GM19463 (cell line): ENCODE data around the gene SLC36A3.
"Not testable (repeated sequence)": the region's sequence is repeated elsewhere in the genome, so short reads cannot be mapped to it uniquely, and the experiment has no call there.

Source experiments
- ATAC-seq: cut with Tn5 transposase; IDR thresholded peaks from one replicate; pipeline ENCODE4 v1.9.1; 2021; ENCODE audit warnings: mild to moderate bottlenecking, moderate library complexity; ENCODE audit not compliant: unreplicated experiment

The SLC36A3 gene

DNA sequence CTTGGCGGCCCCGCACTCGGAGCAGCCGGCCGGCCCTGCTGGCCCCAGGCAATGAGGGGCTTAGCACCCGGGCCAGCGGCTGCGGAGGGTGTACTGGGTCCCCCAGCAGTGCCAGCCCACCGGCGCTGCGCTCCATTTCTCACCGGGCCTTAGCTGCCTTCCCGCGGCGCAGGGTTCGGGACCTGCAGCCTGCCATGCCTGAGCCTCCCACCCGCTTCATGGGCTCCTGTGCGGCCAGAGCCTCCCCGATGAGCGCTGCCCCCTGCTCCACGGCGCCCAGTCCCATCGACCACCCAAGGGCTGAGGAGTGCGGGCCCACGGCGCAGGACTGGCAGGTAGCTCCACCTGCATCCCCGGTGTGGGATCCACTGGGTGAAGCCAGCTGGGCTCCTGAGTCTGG is 5.7 kb upstream of the SLC36A3 start:
- not testable (repeated sequence) for ATAC-seq

- no peak for ATAC-seq
Measured at GRCh38 chr5:151298063-151298855, 5.3 kb downstream of the SLC36A3 start.

DNA sequence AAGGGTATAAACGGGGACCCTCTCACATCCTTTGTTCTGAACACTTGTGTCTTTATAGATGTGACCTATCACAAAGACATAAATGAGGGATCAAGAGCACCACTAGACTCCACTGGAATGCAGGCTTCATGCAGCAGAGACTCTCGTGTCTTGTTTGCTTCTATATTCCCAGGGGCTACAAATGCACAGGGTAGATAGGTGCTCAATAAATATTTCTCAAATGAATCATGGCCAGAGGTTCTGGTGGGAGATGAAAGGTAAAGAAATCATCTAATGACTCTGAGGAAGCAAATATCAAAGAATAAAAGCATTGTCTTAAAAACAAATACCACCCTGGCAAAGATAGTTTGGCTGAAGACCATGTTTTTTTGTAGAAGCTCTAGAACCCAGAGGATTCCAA is 6.6 kb downstream of the SLC36A3 start:
- ATAC-seq = no peak

GRCh38 chr5:151296478-151296830 is 7.1 kb downstream of the SLC36A3 start:
- ATAC-seq = no peak

DNA sequence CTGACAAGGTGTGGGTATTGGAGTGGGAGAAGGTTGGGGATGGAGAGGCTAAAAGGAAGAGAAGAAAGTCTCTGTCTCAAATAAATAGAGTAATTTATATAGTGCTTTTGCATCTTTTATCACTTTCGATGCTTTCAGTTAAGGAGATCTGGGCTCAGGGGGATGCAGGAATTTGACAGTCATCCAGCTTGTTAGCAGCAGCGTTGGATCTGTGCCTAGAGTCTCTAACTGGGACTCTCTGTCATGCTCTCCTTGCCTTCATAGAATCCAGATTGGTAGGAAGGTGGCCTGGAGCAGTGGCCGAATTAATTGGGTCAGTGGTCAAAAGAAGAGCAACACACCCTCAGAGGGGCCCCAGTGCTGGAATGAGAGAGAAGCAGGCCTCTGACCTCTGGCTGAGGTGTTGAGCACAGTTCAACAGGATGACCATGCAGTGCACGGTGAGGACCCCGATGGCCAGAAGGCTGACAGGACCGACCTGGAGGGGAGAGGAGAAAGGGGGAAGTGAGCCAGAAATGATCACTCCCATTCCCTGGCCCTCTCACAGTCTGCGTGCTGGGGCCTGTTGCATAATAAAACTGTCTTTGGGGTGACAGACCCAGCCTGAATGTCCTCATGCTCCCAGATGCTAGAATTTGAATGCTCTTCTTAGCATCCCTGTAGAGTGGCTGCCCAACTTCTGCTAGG is 7.6 kb downstream of the SLC36A3 start:
- no peak for ATAC-seq

GRCh38 chr5:151295138-151295537 is 8.4 kb downstream of the SLC36A3 start:
- no peak for ATAC-seq

DNA sequence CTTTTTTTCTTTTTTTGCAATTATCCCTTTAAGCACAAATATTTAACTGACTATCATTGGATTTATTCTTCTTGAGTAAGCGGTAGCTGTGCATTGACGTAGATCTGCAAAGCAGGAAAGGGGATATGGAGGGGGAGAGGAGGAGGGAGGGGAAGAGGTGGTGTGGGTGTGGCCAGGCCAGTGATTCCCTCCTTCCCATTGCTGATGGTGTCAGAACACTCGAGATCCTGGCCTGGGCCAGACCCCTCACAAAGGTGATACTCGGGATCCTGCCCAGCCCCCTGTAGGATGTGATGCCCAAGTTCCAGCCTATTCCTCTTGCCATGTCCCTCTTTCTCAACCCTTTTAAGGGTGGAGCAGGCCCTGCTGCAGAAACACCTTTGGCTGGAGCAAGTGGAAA is 9.9 kb downstream of the SLC36A3 start:
- ATAC-seq = no peak

GRCh38 chr5:151288180-151288579 is 15.4 kb downstream of the SLC36A3 start:
- ATAC-seq = no peak

GRCh38 chr5:151286246-151286645 is 17.3 kb downstream of the SLC36A3 start:
- no peak for ATAC-seq

GRCh38 chr5:151285683-151286082 is 17.9 kb downstream of the SLC36A3 start:
- ATAC-seq = no peak

DNA sequence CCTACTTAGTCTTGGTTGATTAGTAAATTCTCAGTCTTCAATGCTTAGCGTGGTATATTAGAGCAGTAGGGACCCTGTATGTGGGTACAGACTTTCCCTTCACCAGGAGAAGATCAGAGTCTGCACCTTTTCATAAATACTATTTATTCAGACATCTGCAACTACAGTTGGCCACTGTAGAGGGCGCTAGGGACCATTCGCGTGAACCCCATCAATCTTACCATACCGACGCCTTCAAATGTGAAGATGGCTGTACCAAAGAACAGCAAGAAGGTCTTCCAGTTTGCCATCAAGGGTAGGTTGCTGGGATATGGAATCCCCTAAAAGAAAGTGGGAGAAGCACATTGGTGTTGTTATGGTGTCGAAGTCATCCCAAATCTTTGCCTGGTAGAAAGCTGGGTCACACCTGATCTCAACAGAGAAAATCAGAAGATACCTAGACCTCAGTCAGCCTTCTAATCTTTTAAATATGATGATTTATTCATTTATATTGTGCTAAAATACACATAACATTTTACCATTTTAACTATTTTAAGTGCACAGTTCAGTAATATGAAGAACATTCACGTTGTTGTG is 19.1 kb downstream of the SLC36A3 start:
- ATAC-seq = no peak

DNA sequence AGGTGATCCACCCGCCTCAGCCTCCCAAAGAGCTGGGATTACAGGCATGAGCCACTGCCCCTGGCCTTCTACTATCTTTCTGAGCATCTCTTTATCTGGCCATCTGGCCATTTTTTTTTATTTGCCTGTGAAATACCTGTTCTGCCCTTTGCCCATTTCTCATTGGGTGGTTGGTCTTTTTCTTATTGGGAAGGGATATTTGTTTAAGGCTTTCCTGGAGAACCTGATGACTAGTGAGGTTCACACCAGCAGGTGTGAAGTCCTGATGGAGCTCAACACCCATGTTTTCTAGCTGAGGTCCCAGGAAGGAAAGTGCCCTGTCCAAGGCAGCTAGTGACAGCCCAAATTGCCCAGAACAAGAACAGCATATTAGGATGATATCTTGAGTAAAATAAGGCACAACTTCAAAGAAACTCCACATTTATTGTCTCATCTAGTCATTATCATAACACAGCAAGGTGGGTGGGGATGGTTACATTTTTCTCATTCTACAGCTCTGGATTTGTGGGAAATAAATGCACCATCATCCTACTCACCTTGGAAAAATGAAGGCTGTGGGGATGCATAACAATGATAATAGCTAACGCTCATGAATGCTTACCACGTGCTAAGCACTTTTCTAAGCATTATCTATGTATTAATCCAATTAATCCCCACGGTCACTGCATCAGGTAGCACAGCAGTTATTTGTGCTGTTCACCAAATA is 20.3 kb downstream of the SLC36A3 start:
- no peak for ATAC-seq

DNA sequence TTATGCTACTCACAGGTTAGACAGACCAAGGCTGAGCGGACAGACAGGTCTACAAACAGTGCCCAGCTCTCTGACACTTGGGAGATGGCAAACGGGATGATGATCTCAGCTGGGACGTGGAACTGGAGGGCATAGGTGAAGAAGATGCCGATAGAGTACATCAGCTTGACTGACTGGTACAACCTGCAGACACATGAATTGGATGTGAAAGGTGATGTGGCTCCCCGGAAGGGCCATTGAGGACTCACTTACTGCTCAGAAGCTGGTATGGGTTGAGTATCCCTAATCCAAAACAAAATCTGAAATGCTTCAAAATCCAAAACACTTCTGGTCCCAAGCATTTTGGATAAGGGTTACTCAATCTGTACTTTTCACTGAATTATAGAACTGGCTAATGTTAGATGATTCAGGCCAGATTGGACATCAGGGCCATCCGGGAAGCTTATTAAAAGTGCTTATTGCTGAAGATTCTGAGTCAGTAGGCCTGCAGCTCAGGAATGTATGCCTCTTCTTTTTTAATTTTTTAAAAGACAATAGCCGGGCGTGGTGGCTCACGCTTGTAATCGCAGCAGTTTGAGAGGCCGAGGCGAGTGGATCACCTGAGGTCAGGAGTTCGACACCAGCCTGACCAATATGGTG is 22.4 kb downstream of the SLC36A3 start:
- ATAC-seq = no peak

DNA sequence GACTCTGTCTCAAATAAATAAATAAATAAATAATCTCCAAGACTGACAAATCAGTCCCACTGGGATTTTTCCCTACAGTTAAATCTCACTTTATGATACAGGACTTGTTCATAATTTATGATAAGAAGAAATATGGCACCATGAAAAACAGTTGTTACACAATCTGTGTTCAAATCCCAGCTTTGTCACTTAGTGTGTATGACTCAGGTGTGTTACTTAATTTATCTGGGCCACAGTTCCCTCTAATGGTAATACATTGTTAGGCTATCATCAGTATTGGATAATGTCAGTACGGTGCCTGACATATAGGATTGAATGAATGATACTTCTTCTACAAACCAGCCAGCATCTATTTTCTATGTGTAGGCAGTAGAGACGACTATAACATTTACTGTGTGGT is 23.1 kb downstream of the SLC36A3 start:
- ATAC-seq = no peak

GRCh38 chr5:151278845-151279244 is 24.7 kb downstream of the SLC36A3 start:
- ATAC-seq = no peak

GRCh38 chr5:151275803-151276202 is 27.8 kb downstream of the SLC36A3 start:
- ATAC-seq = no peak

DNA sequence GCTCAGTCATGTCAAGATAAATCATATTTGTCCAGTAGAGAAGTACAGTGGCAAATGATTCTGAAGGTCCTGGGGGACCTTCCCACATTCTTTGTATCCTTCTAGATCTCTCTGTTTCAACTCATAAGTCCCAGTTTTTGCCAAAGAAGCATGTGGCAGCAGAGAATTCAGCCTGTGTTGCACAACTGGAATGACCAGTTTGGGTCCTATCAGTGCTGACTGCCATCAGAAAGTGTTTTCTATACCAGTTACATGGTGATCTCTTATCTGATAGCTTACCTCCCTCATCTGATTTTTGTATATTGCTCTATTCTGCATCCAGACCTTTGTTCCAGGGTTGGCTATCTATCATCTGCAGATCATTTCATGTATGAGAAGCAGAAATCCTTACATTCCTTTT is 28.9 kb downstream of the SLC36A3 start:
- ATAC-seq = no peak

DNA sequence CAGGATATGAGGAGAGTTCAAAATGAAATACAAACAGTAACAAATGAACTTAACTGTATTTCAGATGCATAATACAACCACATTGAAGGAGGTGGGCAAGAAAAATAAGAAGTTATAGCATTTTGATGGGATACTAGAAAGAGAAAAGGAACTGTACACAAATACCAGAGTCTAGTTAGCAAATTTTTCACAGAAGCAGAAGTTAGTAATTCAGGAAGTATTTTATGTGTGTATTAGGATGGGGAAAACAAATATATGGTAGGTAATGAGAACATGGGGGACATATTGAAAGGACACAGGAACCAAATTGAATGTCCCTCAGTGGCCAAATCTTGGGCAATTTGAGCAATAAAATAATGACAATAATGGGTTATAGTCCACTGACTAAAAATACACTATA is 32.2 kb downstream of the SLC36A3 start:
- no peak for ATAC-seq

- peak; percentile 96 for ATAC-seq
Measured at GRCh38 chr5:151270599-151270998, 33.0 kb downstream of the SLC36A3 start.

DNA sequence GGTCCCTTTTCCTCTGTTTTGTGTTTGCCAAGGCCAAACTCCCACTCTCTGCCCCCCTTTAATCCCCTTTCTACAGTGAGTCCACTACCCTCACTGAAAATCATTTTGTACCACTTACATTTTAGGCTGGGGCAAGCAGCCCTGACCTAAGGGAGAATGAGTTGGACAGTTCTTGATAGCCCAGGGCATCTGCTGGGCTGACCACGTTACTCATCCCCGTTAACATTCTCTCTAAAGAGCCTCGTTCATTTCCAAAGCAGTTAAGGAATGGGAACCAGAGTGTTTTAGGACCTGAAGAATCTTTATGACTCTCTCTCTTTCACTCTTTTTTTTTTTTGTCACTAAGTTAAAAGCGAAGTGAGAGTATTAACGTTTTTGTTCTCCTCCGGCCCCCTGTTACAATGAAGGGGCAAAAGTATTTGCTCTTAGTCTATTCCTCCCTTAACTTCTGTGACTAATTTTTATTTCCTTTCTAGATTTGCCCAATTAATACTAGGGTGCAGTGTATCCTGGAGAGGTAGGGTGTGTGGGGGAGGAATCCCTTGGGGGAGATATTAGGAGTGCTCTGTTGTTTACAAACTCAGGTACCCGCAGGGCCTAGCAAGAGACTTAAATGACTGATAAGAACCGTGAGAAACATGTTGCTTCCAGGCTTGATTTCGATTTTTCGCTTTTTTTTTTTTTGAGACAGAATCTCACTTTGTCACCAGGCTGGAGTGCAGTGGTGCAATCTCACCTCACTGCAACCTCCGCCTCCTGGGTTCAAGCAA is 35.9 kb downstream of the SLC36A3 start:
- ATAC-seq = no peak
